ENCODE data around the gene NLRC3. TPM values are rescaled to one million over a fixed set of nuclear protein-coding genes. Genes with fewer than 3 reads are reported as not detected.
"Not testable (repeated sequence)": the region's sequence is repeated elsewhere in the genome, so short reads cannot be mapped to it uniquely, and the experiment has no call there.

The NLRC3 gene
- total and polyA plus RNA-seq, 3 experiments from 2014 or later, result 20.5 to 49.8 (median 21.3) TPM

DNA sequence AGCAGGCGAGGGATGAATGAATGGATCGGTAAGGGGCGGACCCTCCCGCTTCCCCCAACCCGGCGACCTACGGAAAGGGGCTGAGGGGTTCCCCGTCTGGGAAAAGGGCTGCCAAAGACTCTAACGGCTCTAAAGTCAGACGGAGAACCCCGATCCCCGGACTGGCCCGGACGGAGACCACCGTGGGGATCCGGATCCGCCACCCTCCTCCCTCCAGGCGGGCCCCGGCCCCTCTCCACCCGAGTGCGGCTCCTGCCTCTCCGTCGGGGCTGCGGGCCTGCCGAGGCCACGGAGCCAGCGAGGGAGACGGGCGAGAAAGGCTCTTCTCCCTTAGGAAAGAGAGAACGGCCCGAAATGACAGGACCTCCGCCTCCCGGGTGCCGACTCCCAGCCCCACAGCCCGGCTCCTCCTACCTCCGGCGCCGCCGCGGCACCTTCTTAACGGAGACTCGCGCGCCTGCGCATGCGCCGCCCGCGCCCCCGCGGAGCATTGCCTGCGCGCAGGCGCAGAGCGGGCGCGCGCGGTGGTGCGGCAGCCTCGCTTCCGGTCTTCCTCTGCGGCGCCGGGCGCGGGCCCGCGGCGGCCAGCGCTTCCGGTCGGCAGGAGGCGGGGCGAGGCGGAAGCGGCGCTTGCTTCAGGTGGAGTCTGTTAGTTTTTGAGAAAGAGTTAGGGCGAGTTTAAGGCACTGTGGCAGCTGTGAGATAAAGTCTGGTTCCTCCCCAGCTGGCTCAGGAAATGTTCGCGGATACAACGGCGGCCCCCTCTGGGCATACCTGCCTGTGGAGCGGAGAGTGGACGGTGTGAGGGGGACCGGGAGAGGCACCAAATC, 34.2 kb upstream of the NLRC3 start, which contains the start of gene SLX4:
Gene SLX4 (minus strand): TSS at position 461 of the 830 bp plus-strand sequence. CDS start 2,642 bp downstream, outside the sequence.
- Mint-ChIP-seq H3K9me3 (no peaks in the 10 kb centered on the region), H3K4me1 (peaks cover 38 to 57% (median 57%) of the 10 kb centered on the region in 3 donors), H3K27me3 (no peaks in the 10 kb centered on the region), H3K4me3 (peak within 1 kb of the TSS; percentile 90 to 99 (median 99)), H3K36me3 (peaks cover 0 to 32% (median 0%) of the 10 kb centered on the region in 3 donors), H3K27ac (peak within 1 kb of the TSS; percentile 84 to 99 (median 97))
- Histone ChIP-seq H3K9me3 (ENCODE audit: low read length) (no peaks in the 10 kb centered on the region), H3K4me3 (ENCODE audit: low read length) (peak within 1 kb of the TSS; percentile 90), H3K36me3 (ENCODE audit: insufficient read depth, low read length) (no peaks in the 10 kb centered on the region), H3K27me3 (ENCODE audit: insufficient read depth, low read length, poor library complexity, severe bottlenecking) (no peaks in the 10 kb centered on the region), H3K27ac (ENCODE audit: low read depth, low read length) (peak within 1 kb of the TSS; percentile 83), H3K4me1 (ENCODE audit: insufficient read depth, low read length) (peaks cover 23% of the 10 kb centered on the region)
- ChIA-PET CTCF (interaction anchor here (1.1 to 1.2 kb wide), 2 partner anchors 15 to 84 kb away, joined by 3 to 4 read pairs; no protein-coding TSS in a partner anchor), POLR2A (interaction anchor here (0.8 to 1.3 kb wide), 2 partner anchors 11 to 34 kb away, joined by 3 to 4 read pairs; partner anchors contain the start of gene NLRC3)
- peak; percentile 88 to 95 (median 95) for DNase-seq

GRCh38 chr16:3610698-3611145, 33.5 kb upstream of the NLRC3 start:
- H3K36me3 ChIP-seq (ENCODE audit: insufficient read depth, low read length), result no peaks in the 10 kb centered on the region
- H3K4me3 ChIP-seq (ENCODE audit: low read length), result peak overlapping the region; percentile 90
- H3K9me3 ChIP-seq (ENCODE audit: low read length), result no peaks in the 10 kb centered on the region
- Mint-ChIP-seq H3K4me3 (peak overlapping the region; percentile 90 to 99 (median 99)), H3K27ac (peak overlapping the region; percentile 73 to 98 (median 86)), H3K4me1 (peaks cover 38 to 53% (median 53%) of the 10 kb centered on the region in 3 donors), H3K9me3 (no peaks in the 10 kb centered on the region), H3K27me3 (no peaks in the 10 kb centered on the region), H3K36me3 (peaks cover 0 to 34% (median 2%) of the 10 kb centered on the region in 3 donors)
- CTCF ChIA-PET, result no interaction called here
- no peak for DNase-seq
- H3K4me1 ChIP-seq (ENCODE audit: insufficient read depth, low read length), result peaks cover 23% of the 10 kb centered on the region
- H3K27me3 ChIP-seq (ENCODE audit: insufficient read depth, low read length, poor library complexity, severe bottlenecking), result no peaks in the 10 kb centered on the region
- POLR2A ChIA-PET, result no interaction called here
- peak overlapping the region; percentile 83 for H3K27ac ChIP-seq (ENCODE audit: low read depth, low read length)

DNA sequence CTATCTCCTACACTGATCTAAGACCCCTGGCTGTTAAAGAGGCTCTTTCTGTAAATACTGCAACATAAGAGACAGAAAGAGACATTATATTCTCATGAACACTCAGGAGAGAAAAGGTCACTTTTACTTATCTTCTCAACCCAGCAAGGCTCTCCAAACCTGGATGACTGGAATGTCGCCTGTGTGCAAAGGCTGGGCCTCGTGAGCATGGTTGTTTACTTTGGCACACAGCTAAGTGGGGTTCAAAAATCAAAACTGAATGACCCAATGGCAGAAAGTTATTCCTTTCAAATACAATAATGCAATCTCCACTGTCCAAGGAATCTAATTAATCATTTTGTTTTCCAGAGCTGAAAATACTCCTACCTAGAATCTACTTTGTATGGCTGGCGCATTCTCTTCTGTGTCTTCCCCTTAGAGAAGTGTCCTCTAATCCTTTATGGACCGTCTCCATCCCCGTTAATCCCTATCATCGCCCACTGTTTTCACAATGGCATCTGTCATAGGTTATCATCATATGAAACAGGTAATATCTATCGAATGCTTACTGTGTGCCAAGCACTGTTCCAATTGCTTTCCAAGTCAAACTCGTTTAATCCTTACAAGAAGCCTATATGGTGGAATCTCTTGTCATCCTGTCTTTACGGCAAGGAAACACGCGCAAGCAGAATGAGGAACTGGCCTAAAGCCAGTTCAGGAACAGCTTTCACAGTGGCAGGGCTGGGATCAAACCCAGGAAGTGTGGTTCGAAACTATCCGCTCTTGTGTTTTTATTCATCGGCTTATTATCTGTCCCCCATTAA, 32.9 kb upstream of the NLRC3 start:
- H3K36me3 Mint-ChIP-seq, result peaks cover 0 to 28% (median 2%) of the 10 kb centered on the region in 3 donors
- Histone ChIP-seq H3K9me3 (ENCODE audit: low read length) (no peaks in the 10 kb centered on the region), H3K4me3 (ENCODE audit: low read length) (peak overlapping the region; percentile 90), H3K27ac (ENCODE audit: low read depth, low read length) (peak overlapping the region; percentile 83), H3K27me3 (ENCODE audit: insufficient read depth, low read length, poor library complexity, severe bottlenecking) (no peaks in the 10 kb centered on the region), H3K4me1 (ENCODE audit: insufficient read depth, low read length) (peaks cover 23% of the 10 kb centered on the region), H3K36me3 (ENCODE audit: insufficient read depth, low read length) (no peaks in the 10 kb centered on the region)
- DNase-seq, result no peak
- ChIA-PET POLR2A (no interaction called here), CTCF (no interaction called here)
- H3K4me1 Mint-ChIP-seq, result peaks cover 33 to 47% (median 47%) of the 10 kb centered on the region in 3 donors
- peak overlapping the region; percentile 90 to 99 (median 99) for H3K4me3 Mint-ChIP-seq
- H3K27ac Mint-ChIP-seq, result peak overlapping the region in 7 of 8 donors; percentile 73 to 98 (median 84)
- H3K9me3 Mint-ChIP-seq, result no peaks in the 10 kb centered on the region
- H3K27me3 Mint-ChIP-seq, result no peaks in the 10 kb centered on the region

GRCh38 chr16:3608976-3609375, 31.8 kb upstream of the NLRC3 start:
- H3K36me3 ChIP-seq (ENCODE audit: insufficient read depth, low read length); DNase-seq; H3K27ac ChIP-seq (ENCODE audit: low read depth, low read length); H3K27me3 ChIP-seq (ENCODE audit: insufficient read depth, low read length, poor library complexity, severe bottlenecking); CTCF ChIA-PET; POLR2A ChIA-PET; H3K9me3 ChIP-seq (ENCODE audit: low read length); H3K27me3 Mint-ChIP-seq; H3K4me3 ChIP-seq (ENCODE audit: low read length); H3K9me3 Mint-ChIP-seq: not testable (repeated sequence)
- Mint-ChIP-seq H3K27ac (peak overlapping the region in 2 of 8 donors; percentile 19 to 33), H3K4me3 (peak overlapping the region in 1 of 7 donors; percentile 62), H3K4me1 (peaks cover 25 to 36% (median 36%) of the 10 kb centered on the region in 3 donors), H3K36me3 (peaks cover 0 to 25% (median 2%) of the 10 kb centered on the region in 3 donors)
- H3K4me1 ChIP-seq (ENCODE audit: insufficient read depth, low read length), result peaks cover 23% of the 10 kb centered on the region

DNA sequence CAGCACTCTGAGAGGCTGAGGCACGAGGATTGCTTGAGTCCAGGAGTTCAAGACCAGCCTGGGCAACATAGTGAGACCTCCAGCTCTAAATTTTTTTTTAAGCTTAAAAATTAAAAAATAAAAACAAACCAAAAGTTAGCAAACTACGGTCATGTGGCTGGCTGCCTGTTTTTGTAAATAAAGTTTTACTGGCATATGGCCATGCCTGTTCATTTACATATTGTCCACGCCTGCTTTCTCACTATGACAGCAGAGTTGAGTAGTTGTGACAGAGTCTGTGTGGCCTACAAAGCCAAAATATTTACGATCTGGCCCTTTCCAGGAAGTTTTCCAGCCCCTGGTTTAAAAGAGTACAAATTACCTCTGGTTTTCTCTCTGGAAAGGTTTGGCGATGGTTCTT, 30.9 kb upstream of the NLRC3 start:
- peaks cover 5 to 30% (median 8%) of the 10 kb centered on the region in 3 donors for H3K36me3 Mint-ChIP-seq
- Histone ChIP-seq H3K4me3 (ENCODE audit: low read length) (no peak overlapping the region), H3K27ac (ENCODE audit: low read depth, low read length) (no peak overlapping the region), H3K9me3 (ENCODE audit: low read length) (no peaks in the 10 kb centered on the region), H3K36me3 (ENCODE audit: insufficient read depth, low read length) (no peaks in the 10 kb centered on the region), H3K4me1 (ENCODE audit: insufficient read depth, low read length) (peaks cover 17% of the 10 kb centered on the region), H3K27me3 (ENCODE audit: insufficient read depth, low read length, poor library complexity, severe bottlenecking) (no peaks in the 10 kb centered on the region)
- H3K27ac Mint-ChIP-seq, result peak overlapping the region in 1 of 8 donors; percentile 33
- H3K4me3 Mint-ChIP-seq, result no peak overlapping the region
- ChIA-PET POLR2A (no interaction called here), CTCF (no interaction called here)
- no peaks in the 10 kb centered on the region for H3K9me3 Mint-ChIP-seq
- no peak for DNase-seq
- H3K4me1 Mint-ChIP-seq, result peaks cover 20 to 29% (median 29%) of the 10 kb centered on the region in 3 donors
- no peaks in the 10 kb centered on the region for H3K27me3 Mint-ChIP-seq

- Histone ChIP-seq H3K27me3 (ENCODE audit: insufficient read depth, low read length, poor library complexity, severe bottlenecking) (no peaks in the 10 kb centered on the region), H3K27ac (ENCODE audit: low read depth, low read length) (no peak overlapping the region), H3K36me3 (ENCODE audit: insufficient read depth, low read length) (no peaks in the 10 kb centered on the region), H3K4me1 (ENCODE audit: insufficient read depth, low read length) (peaks cover 12% of the 10 kb centered on the region), H3K4me3 (ENCODE audit: low read length) (no peak overlapping the region), H3K9me3 (ENCODE audit: low read length) (no peaks in the 10 kb centered on the region)
- POLR2A ChIA-PET, result no interaction called here
- H3K27ac Mint-ChIP-seq, result no peak overlapping the region
- H3K4me1 Mint-ChIP-seq, result peaks cover 15 to 25% (median 25%) of the 10 kb centered on the region in 3 donors
- CTCF ChIA-PET, result no interaction called here
- H3K27me3 Mint-ChIP-seq, result no peaks in the 10 kb centered on the region
- no peaks in the 10 kb centered on the region for H3K9me3 Mint-ChIP-seq
- H3K4me3 Mint-ChIP-seq, result no peak overlapping the region
- H3K36me3 Mint-ChIP-seq, result peaks cover 5 to 32% (median 8%) of the 10 kb centered on the region in 3 donors
- DNase-seq, result no peak
Measured at GRCh38 chr16:3607634-3608033, 30.4 kb upstream of the NLRC3 start.

GRCh38 chr16:3607161-3607560, 30.0 kb upstream of the NLRC3 start:
- peaks cover 10% of the 10 kb centered on the region for H3K4me1 ChIP-seq (ENCODE audit: insufficient read depth, low read length)
- no peak overlapping the region for H3K27ac ChIP-seq (ENCODE audit: low read depth, low read length)
- peak overlapping the region in 1 of 8 donors; percentile 36 for H3K27ac Mint-ChIP-seq
- peaks cover 14 to 22% (median 21%) of the 10 kb centered on the region in 3 donors for H3K4me1 Mint-ChIP-seq
- H3K9me3 Mint-ChIP-seq, result no peaks in the 10 kb centered on the region
- no peaks in the 10 kb centered on the region for H3K36me3 ChIP-seq (ENCODE audit: insufficient read depth, low read length)
- H3K27me3 ChIP-seq (ENCODE audit: insufficient read depth, low read length, poor library complexity, severe bottlenecking), result no peaks in the 10 kb centered on the region
- no peaks in the 10 kb centered on the region for H3K9me3 ChIP-seq (ENCODE audit: low read length)
- H3K27me3 Mint-ChIP-seq, result no peaks in the 10 kb centered on the region
- DNase-seq, result no peak
- CTCF ChIA-PET, result no interaction called here
- POLR2A ChIA-PET, result no interaction called here
- peak overlapping the region in 1 of 7 donors; percentile 50 for H3K4me3 Mint-ChIP-seq
- peaks cover 5 to 35% (median 8%) of the 10 kb centered on the region in 3 donors for H3K36me3 Mint-ChIP-seq
- no peak overlapping the region for H3K4me3 ChIP-seq (ENCODE audit: low read length)

Data from CD8-positive, alpha-beta memory T cell (primary cell).